ENCODE measurements around the gene RNF181. TPM values are rescaled to one million over a fixed set of nuclear protein-coding genes. Genes with fewer than 3 reads are reported as not detected.

Gene RNF181
- total and polyA plus RNA-seq, 2 of the 13 experiments (the other 11 are each of a cell fraction or from before 2014, with no cell fraction given): 224 to 578 TPM

DNA sequence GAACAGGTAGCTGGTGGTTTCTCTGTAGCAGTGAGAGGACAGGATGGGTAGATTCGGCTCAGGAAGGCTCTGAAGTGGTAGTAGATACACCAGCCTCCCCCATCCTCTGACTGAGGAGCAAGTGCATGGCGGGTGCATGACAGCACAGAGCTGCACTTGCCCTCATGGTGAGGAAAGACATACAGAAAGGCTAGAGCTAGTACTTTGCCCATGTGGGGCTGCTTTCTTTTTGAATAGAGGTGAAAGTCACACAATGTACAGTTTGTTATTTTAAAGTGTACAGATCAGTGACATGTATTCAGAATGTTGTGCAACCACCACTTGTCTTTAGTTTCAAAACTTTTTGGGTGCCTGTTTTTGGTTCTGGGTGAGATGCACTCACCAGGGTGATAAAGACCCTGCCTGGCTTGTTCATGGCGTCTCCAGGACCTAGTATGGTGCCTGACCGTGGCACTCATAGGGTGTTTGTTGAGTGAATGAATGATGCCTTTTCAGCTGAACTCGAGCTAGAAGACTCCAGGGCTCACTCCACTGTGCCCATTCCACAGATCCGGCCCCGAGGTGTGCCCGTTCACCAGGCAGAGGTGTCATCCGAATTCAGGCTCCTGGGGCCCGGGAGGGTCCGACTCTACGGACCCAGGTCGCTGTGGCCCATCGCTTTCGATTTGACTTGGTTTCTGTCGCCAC is 11.7 kb upstream of the RNF181 start (continued):
- TF ChIP-seq ZNF577 (CRISPR knock-in tag; IDR thresholded peaks at IDR 0.05; ENCODE audit: borderline replicate concordance, low read depth) (no peak), DPF2 (CRISPR knock-in tag; IDR thresholded peaks at IDR 0.05; ENCODE audit: borderline replicate concordance, low read depth) (0 out of 2 replicates have a peak, but pooled peaks have one; percentile 26), ZNF282 (IDR thresholded peaks at IDR 0.05; ENCODE audit: partially characterized antibody) (no peak), TBX3 (IDR thresholded peaks at IDR 0.05; ENCODE audit: borderline replicate concordance) (no peak), NKX3-1 (CRISPR knock-in tag; IDR thresholded peaks at IDR 0.05) (no peak), PTBP1 (IDR thresholded peaks at IDR 0.05; ENCODE audit: low read depth, low read length, poor library complexity, severe bottlenecking) (no peak), PITX1 (CRISPR knock-in tag; IDR thresholded peaks at IDR 0.05) (0 out of 2 replicates have a peak, but pooled peaks have one; percentile 20), MTA1 (CRISPR knock-in tag; IDR thresholded peaks at IDR 0.05; ENCODE audit: borderline replicate concordance) (no peak), ZNF75D (CRISPR knock-in tag; IDR thresholded peaks at IDR 0.05; ENCODE audit: borderline replicate concordance) (no peak), SOX6 (IDR thresholded peaks at IDR 0.05) (no peak), SOX6 (CRISPR knock-in tag; IDR thresholded peaks at IDR 0.05) (peak; percentile 29; the same call in 1 of the 2 replicates), PAWR (CRISPR knock-in tag; IDR thresholded peaks at IDR 0.05; ENCODE audit: borderline replicate concordance) (no peak), GTF2F1 (IDR thresholded peaks at IDR 0.05; ENCODE audit: low read length) (no peak), NFKBIZ (CRISPR knock-in tag; IDR thresholded peaks at IDR 0.05) (no peak), ZNF629 (CRISPR knock-in tag; conservative IDR thresholded peaks at IDR 0.05) (peak; percentile 95), HOXD1 (CRISPR knock-in tag; IDR thresholded peaks at IDR 0.05) (no peak), MXI1 (IDR thresholded peaks at IDR 0.05; ENCODE audit: borderline replicate concordance, low read depth, low read length) (peak; percentile 69; the same call in 1 of the 3 replicates), ZNF879 (CRISPR knock-in tag; IDR thresholded peaks at IDR 0.05) (no peak), SAFB2 (CRISPR knock-in tag; IDR thresholded peaks at IDR 0.05; ENCODE audit: borderline replicate concordance, low read depth) (no peak), ZNF333 (CRISPR knock-in tag; IDR thresholded peaks at IDR 0.05; ENCODE audit: borderline replicate concordance) (no peak), TCF7 (IDR thresholded peaks at IDR 0.05; ENCODE audit: low read depth) (no peak), ZNF7 (CRISPR knock-in tag; IDR thresholded peaks at IDR 0.05) (no peak), NCOA5 (CRISPR knock-in tag; IDR thresholded peaks at IDR 0.05) (no peak), PPARG (CRISPR knock-in tag; conservative IDR thresholded peaks at IDR 0.05) (0 out of 2 replicates have a peak, but pooled peaks have one; percentile 17)
- TF ChIP-seq, protein P1, sequence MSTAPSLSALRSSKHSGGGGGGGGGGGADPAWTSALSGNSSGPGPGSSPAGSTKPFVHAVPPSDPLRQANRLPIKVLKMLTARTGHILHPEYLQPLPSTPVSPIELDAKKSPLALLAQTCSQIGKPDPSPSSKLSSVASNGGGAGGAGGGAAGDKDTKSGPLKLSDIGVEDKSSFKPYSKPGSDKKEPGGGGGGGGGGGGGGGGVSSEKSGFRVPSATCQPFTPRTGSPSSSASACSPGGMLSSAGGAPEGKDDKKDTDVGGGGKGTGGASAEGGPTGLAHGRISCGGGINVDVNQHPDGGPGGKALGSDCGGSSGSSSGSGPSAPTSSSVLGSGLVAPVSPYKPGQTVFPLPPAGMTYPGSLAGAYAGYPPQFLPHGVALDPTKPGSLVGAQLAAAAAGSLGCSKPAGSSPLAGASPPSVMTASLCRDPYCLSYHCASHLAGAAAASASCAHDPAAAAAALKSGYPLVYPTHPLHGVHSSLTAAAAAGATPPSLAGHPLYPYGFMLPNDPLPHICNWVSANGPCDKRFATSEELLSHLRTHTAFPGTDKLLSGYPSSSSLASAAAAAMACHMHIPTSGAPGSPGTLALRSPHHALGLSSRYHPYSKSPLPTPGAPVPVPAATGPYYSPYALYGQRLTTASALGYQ (CRISPR knock-in tag; IDR thresholded peaks at IDR 0.05): no peak
- TF ChIP-seq, protein P2, sequence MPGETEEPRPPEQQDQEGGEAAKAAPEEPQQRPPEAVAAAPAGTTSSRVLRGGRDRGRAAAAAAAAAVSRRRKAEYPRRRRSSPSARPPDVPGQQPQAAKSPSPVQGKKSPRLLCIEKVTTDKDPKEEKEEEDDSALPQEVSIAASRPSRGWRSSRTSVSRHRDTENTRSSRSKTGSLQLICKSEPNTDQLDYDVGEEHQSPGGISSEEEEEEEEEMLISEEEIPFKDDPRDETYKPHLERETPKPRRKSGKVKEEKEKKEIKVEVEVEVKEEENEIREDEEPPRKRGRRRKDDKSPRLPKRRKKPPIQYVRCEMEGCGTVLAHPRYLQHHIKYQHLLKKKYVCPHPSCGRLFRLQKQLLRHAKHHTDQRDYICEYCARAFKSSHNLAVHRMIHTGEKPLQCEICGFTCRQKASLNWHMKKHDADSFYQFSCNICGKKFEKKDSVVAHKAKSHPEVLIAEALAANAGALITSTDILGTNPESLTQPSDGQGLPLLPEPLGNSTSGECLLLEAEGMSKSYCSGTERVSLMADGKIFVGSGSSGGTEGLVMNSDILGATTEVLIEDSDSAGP (CRISPR knock-in tag; IDR thresholded peaks at IDR 0.05; ENCODE audit: borderline replicate concordance): no peak
- TF ChIP-seq, protein P3, sequence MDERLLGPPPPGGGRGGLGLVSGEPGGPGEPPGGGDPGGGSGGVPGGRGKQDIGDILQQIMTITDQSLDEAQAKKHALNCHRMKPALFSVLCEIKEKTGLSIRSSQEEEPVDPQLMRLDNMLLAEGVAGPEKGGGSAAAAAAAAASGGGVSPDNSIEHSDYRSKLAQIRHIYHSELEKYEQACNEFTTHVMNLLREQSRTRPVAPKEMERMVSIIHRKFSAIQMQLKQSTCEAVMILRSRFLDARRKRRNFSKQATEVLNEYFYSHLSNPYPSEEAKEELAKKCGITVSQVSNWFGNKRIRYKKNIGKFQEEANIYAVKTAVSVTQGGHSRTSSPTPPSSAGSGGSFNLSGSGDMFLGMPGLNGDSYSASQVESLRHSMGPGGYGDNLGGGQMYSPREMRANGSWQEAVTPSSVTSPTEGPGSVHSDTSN (CRISPR knock-in tag; IDR thresholded peaks at IDR 0.05): no peak
- TF ChIP-seq, protein P4, sequence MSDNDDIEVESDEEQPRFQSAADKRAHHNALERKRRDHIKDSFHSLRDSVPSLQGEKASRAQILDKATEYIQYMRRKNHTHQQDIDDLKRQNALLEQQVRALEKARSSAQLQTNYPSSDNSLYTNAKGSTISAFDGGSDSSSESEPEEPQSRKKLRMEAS (IDR thresholded peaks at IDR 0.05): peak; percentile 47; the same call in 1 of the 2 replicates
